Osteoblast (primary cell): ENCODE results near the gene ACACB. TPM values are rescaled to one million over a fixed set of nuclear protein-coding genes. Genes with fewer than 3 reads are reported as not detected.

Source experiments
- DNase-seq: peaks from one replicate; pipeline ENCODE4 v3.0.0; 2011; ENCODE audit warnings: low spot score, mixed read lengths; ENCODE audit not compliant: insufficient read length; ENCODE audit errors: missing footprints
- H2AFZ ChIP-seq: 2 replicates; pipeline ENCODE4 v1.6.0; 2011; ENCODE audit warnings: mild to moderate bottlenecking, low read length
- H3K27ac ChIP-seq: 2 replicates; pipeline ENCODE4 v1.5.1; 2011; ENCODE audit warnings: mild to moderate bottlenecking, low read depth, low read length, moderate library complexity
- H3K27me3 ChIP-seq: 2 replicates; pipeline ENCODE4 v1.6.0; 2012; ENCODE audit warnings: mild to moderate bottlenecking, control low read depth, inconsistent platforms, low read length, moderate library complexity; ENCODE audit not compliant: insufficient read depth
- H3K36me3 ChIP-seq: 2 replicates; pipeline ENCODE4 v1.5.1; 2011; ENCODE audit warnings: mild to moderate bottlenecking, low read length, control low read depth, moderate library complexity; ENCODE audit not compliant: insufficient read depth
- H3K4me1 ChIP-seq: 2 replicates; pipeline ENCODE4 v1.5.1; 2011; ENCODE audit warnings: mild to moderate bottlenecking, low read length, control low read depth, moderate library complexity; ENCODE audit not compliant: insufficient read depth
- H3K4me2 ChIP-seq: 2 replicates; pipeline ENCODE4 v1.6.0; 2011; ENCODE audit warnings: mild to moderate bottlenecking, low read length; ENCODE audit not compliant: insufficient read depth
- H3K4me3 ChIP-seq: fragments of 200-600 bp; sonication (generic); 3 replicates; pipeline ENCODE4 v1.5.1; 2012; ENCODE audit warnings: mild to moderate bottlenecking, low read length, inconsistent platforms; ENCODE audit not compliant: insufficient read depth
- H3K79me2 ChIP-seq: 2 replicates; pipeline ENCODE4 v1.6.0; 2012; ENCODE audit warnings: mild to moderate bottlenecking, low read length, control low read depth, inconsistent platforms; ENCODE audit not compliant: insufficient read depth
- H3K9me3 ChIP-seq: 2 replicates; pipeline ENCODE4 v1.5.1; 2011; ENCODE audit warnings: low read depth, low read length, control low read depth
- H4K20me1 ChIP-seq: 2 replicates; pipeline ENCODE4 v1.6.0; 2012; ENCODE audit warnings: mild to moderate bottlenecking, low read length, control low read depth; ENCODE audit not compliant: insufficient read depth
- total RNA-seq: library from RNA; depleted of rRNA; stranded (reverse); fragments of >200 nt; gene quantifications from 2 replicates; pipeline ENCODE4 v1.2.3, GENCODE V29; 2012
- TF ChIP-seq, protein P1 (sequence below): IDR thresholded peaks from 2 replicates; pipeline ENCODE4 v1.5.1; 2011; ENCODE audit warnings: mild to moderate bottlenecking, low read depth, low read length, moderate library complexity; ENCODE audit errors: extremely low read depth

Gene ACACB
- total RNA-seq, 1 donor: 13.8 TPM

DNA sequence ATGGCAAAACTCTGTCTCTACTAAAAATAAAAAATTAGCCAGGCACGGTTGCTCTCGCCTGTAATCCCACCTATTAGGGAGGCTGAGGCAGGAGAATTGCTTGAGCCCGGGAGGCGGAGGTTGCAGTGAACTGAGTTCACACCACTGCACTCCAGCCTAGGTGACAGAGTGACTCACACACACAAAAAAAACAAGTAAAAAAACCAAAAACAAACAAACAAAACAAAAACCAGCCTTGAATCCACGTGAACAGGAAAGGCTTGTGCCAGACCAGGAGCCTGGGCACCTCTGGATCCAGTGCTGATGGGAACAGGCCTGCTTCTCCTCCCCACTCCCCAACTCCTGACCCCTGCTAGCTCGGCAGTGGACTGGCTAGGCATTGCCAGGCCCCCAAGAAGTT is 189.2 kb downstream of the ACACB start:
- H2AFZ ChIP-seq: no peak overlapping the region
- H3K4me3 ChIP-seq: no peak overlapping the region
- no peak overlapping the region for H3K4me2 ChIP-seq
- peaks cover 62% of the 10 kb centered on the region for H3K27me3 ChIP-seq
- H3K4me1 ChIP-seq: no peaks in the 10 kb centered on the region
- no peaks in the 10 kb centered on the region for H3K36me3 ChIP-seq
- H3K27ac ChIP-seq: no peak overlapping the region
- H3K79me2 ChIP-seq: no peaks in the 10 kb centered on the region
- H4K20me1 ChIP-seq: no peaks in the 10 kb centered on the region
- DNase-seq: no peak
- TF ChIP-seq, protein P1, sequence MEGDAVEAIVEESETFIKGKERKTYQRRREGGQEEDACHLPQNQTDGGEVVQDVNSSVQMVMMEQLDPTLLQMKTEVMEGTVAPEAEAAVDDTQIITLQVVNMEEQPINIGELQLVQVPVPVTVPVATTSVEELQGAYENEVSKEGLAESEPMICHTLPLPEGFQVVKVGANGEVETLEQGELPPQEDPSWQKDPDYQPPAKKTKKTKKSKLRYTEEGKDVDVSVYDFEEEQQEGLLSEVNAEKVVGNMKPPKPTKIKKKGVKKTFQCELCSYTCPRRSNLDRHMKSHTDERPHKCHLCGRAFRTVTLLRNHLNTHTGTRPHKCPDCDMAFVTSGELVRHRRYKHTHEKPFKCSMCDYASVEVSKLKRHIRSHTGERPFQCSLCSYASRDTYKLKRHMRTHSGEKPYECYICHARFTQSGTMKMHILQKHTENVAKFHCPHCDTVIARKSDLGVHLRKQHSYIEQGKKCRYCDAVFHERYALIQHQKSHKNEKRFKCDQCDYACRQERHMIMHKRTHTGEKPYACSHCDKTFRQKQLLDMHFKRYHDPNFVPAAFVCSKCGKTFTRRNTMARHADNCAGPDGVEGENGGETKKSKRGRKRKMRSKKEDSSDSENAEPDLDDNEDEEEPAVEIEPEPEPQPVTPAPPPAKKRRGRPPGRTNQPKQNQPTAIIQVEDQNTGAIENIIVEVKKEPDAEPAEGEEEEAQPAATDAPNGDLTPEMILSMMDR: no peak
- no peaks in the 10 kb centered on the region for H3K9me3 ChIP-seq

DNA sequence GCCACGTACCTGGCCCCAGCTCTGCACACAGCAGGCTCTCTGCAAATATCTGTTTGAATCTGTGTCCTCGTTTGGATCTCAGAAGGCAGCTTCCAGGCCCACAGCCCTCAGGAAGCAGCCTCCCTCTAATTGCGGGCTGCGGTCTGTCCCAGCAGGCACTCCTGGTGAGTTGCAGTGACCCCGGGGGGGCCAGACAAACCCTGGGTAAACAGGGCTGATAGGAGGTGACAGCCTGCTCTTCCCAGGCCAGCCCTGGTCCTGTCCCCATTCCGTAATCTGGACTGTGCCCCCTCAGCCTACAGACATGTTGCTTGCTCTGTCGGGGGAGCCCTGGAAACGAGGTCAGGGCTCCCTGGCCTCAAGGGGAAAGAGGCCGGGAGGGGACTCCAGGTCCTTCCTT is 190.7 kb downstream of the ACACB start:
- Histone ChIP-seq H3K4me2 (no peak overlapping the region), H3K27me3 (peaks cover 75% of the 10 kb centered on the region), H3K79me2 (no peaks in the 10 kb centered on the region), H3K27ac (no peak overlapping the region), H3K36me3 (no peaks in the 10 kb centered on the region), H3K4me3 (no peak overlapping the region), H3K9me3 (no peaks in the 10 kb centered on the region), H4K20me1 (no peaks in the 10 kb centered on the region), H2AFZ (no peak overlapping the region), H3K4me1 (no peaks in the 10 kb centered on the region)
- DNase-seq: no peak
- TF ChIP-seq, protein P1: no peak

DNA sequence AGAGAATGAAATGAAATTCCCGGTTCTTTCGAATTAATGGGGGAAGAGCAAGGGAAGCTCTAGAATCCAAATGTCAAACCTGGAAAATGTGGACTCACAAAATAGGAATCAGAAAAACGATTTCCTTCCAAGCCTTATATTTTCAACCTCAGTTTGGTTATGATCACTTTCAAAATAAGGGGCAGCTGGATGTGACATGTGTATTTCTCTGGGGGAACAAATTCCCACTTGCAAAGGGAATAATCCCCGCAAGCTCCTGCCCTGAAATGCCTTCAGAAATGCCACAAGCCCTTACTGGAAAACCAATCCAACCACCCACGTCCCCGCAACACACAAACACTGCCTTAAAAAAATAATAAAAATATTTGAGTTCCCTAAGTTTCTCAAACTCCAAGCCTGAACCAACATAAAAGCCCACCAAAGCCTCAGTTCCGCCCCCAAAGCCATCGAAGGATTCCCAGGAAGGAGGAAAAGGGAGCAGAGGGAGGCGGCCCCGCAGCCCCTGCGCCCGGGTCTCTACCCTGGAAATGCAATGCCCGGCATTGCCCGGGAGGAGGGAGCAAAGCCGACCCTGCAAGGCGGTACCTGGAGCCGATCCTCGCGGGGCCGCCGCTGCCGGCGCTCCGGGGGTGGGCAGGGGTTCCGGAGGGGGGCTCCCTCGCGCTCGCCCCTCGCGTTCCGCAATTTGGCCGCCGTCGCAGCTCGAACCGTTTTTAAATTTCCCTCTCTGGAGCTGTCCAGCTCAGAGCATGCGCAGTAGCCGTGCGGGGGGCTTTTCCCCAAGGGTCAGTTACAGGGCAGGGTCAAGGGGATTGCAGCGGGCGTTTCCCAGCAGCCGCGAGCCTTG is 192.4 kb downstream of the ACACB start, which contains the start of gene FOXN4:
TSS of gene FOXN4 (minus strand) at position 751 of the 847 bp plus-strand sequence. CDS start 963 bp downstream, outside the sequence.
- H2AFZ ChIP-seq: no peak within 1 kb of the TSS
- no peaks in the 10 kb centered on the region for H3K4me1 ChIP-seq
- H3K36me3 ChIP-seq: no peaks in the 10 kb centered on the region
- no peaks in the 10 kb centered on the region for H4K20me1 ChIP-seq
- TF ChIP-seq, protein P1: no peak
- H3K27ac ChIP-seq: no peak within 1 kb of the TSS
- no peak for DNase-seq
- H3K27me3 ChIP-seq: peaks cover 76% of the 10 kb centered on the region
- no peak within 1 kb of the TSS for H3K4me3 ChIP-seq
- H3K9me3 ChIP-seq: no peaks in the 10 kb centered on the region
- H3K79me2 ChIP-seq: no peaks in the 10 kb centered on the region
- no peak within 1 kb of the TSS for H3K4me2 ChIP-seq

DNA sequence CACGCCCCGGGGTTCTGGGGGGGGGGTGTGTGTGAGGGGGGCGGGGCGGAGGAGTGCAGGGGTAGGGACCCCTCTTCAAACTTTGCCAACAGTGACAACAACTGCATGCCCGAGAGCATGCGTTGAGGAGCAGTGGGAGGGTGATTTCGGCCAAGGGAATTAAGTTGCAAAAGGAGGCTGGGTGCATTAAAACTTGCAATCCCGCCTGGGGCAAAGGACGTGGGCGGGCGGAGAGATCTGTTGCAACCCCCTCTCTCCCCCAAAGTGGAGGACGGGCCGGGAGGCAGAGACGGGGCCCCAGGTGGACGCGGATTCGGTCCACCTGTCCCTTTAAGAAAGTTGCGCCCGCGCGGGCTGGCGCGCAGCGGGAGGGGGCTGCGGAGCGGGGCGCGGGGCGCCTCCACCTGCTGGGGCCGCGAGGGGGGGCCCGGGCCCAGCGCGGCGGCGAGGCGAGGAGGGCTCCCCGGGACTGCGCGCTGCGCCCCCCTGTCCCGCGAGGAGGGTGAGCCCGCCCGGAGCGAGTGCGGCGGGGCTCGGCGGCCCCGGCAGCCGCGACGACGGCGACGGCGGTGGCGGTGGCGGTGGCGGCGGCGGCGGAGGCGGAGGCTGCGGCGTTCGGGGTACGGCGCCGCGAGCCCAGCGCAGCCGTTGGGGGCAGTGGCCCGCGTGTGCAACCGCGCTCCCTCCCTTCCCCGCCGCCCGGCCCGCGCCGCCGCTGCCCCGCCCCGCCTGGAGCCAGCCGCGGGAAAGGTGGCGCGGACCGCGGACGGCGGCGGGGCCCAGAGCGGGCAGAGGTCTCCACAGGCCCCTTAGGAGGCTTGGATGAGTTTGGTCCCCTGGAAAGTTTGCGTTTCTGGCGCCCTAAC is 193.2 kb downstream of the ACACB start:
- no peaks in the 10 kb centered on the region for H3K4me1 ChIP-seq
- H3K27me3 ChIP-seq: peaks cover 72% of the 10 kb centered on the region
- TF ChIP-seq, protein P1: no peak
- H3K36me3 ChIP-seq: no peaks in the 10 kb centered on the region
- no peak overlapping the region for H2AFZ ChIP-seq
- no peak overlapping the region for H3K4me2 ChIP-seq
- H3K9me3 ChIP-seq: no peaks in the 10 kb centered on the region
- H3K79me2 ChIP-seq: no peaks in the 10 kb centered on the region
- DNase-seq: peak; percentile 61
- no peaks in the 10 kb centered on the region for H4K20me1 ChIP-seq
- H3K4me3 ChIP-seq: no peak overlapping the region
- H3K27ac ChIP-seq: no peak overlapping the region
